NAMALWA (cell line): ENCODE data around the gene MAPK13.

Source experiments
- DNase-seq: peaks from one replicate; pipeline ENCODE4 v3.0.0-alpha.2; 2015; ENCODE audit warnings: low spot score

Gene MAPK13

GRCh38 chr6:36154286-36154685 is 24.0 kb downstream of the MAPK13 start:
- no peak for DNase-seq

DNA sequence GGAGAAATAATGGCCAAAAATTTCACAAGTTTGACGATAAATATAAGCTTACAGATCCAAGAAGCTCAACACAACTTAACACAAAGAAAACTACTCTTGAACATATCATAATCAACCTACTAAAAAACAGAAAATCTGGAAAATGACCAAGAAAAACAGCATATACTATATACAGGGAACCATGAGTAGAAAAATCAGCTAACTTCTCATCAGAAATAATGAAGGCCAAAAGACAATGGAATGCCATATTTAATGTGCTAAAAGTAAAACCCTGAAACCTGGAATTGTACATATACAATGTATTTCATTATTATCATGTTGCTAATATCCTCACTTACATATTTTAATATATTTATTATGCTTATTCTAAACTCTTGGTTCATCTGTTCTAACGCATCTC is 25.3 kb downstream of the MAPK13 start:
- DNase-seq: no peak

GRCh38 chr6:36160147-36160760 is 29.9 kb downstream of the MAPK13 start:
- no peak for DNase-seq

GRCh38 chr6:36169023-36170007 is 39.0 kb downstream of the MAPK13 start:
- DNase-seq: no peak

DNA sequence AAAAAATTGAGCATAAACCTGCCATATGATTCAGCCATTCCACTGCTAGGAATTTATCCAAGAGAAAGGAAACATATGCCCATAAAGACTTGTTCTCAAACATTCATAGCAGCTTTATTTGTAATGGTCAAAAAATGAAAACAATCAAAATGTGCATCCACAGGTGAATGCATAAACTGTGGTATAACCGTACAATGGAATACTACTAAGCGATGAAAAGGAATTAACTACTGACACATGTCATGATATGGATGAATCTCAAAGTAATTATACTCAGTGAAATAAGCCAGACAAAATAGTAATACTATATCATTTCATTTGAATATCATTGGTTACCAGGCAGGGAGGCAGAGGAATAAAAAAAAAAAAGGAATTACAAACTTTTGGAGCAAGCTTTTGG is 40.4 kb downstream of the MAPK13 start:
- DNase-seq: no peak

DNA sequence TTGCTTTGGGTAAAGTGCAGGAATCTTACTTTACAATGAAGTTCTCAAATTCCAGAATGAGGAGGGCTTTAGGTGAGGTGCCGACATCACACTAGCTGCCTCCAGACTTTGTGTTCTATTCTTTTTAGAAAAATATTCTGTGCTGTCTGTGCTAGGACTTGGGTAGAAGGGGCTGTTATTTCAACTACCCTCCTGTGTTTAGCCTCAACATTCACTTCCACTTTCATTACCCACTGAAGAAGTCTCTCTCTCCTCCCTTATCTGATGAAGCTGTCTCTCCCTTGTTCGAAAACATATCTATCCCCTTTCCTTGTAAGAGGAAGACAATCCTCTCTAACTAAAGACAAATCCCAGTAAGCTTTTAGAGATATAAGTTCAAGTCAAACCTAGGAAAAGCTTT is 41.3 kb downstream of the MAPK13 start:
- no peak for DNase-seq

GRCh38 chr6:36177166-36177565 is 46.9 kb downstream of the MAPK13 start:
- no peak for DNase-seq

- DNase-seq: no peak
Observed at GRCh38 chr6:36178544-36178943, 48.2 kb downstream of the MAPK13 start.

DNA sequence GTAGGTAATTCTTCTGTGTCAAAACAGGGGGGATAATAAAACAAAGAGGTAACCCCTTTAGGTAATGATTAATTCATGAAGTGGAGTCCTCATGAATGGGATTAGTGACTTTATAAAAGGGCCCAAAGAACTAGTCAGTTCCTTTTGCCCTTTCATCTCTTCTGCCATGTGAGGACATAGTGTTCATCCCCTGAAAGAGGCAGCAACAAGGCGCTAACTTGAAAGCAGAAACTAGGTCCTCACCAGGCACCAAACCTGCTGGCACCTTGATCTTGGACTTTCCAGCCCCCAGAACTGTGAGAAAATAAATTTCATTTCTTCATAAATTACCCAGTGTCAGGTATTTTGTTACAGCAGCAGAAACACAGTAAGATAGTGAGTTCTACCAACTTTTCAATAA is 49.8 kb downstream of the MAPK13 start:
- no peak for DNase-seq

- DNase-seq: no peak
Observed at GRCh38 chr6:36184311-36184710, 54.0 kb downstream of the MAPK13 start.

GRCh38 chr6:36186199-36186598 is 55.9 kb downstream of the MAPK13 start:
- no peak for DNase-seq

DNA sequence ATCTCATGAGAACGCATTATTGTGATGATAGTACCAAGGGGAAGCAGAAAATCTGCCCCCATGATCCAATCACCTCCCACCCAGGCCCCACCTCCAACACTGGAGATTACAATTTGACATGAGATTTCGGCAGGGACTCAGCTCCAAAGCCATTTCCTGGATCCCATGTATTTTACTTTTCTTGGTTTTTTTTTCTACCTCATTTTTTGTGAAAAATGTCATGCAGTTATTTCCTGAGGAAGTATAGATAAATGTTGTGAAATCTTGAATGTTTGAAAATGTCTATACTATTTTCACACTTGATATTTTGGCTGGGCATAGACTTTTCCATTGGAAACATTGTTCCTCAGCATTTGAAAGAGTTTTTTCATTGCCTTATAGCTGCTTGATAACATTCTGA is 57.1 kb downstream of the MAPK13 start:
- no peak for DNase-seq
